Caco-2 (cell line): ENCODE results near the gene NFAT5. TPM values are rescaled to one million over a fixed set of nuclear protein-coding genes. Genes with fewer than 3 reads are reported as not detected.
A peak's percentile ranks its signal among the peaks of the same experiment; 100 is the strongest.

ENCODE experiments used
- BruUV-seq: library from RNA; stranded (reverse); fragments of 400-500 nt; replicated peaks from 2 replicates; lab custom pipeline; 2021; lab: Mats Ljungman, UMichigan
- CTCF ChIA-PET: fragments of 300-600 bp; sonication (Branson Sonifier 250); formaldehyde crosslinking; loops from one replicate; lab custom pipeline; 2022; ENCODE audit warnings: antibody characterized with exemption; lab: Charles Lee
- POLR2A ChIA-PET: fragments of 300-600 bp; sonication (Branson Sonifier 250); formaldehyde crosslinking; loops from one replicate; lab custom pipeline; 2022; ENCODE audit warnings: antibody characterized with exemption; lab: Charles Lee
- DNase-seq, 2 experiments: peaks; one replicate each; pipeline versions ENCODE4 v3.0.0 to v3.0.0-alpha.2; 2020 to 2022
- H3K27me3 ChIP-seq: replicated peaks from 2 replicates; pipeline ENCODE4 v1.6.0; 2011; ENCODE audit warnings: low read length; ENCODE audit not compliant: control insufficient read depth, insufficient read depth
- H3K36me3 ChIP-seq: 2 replicates; pipeline ENCODE4 v1.5.1; 2011; ENCODE audit warnings: low read length; ENCODE audit not compliant: control insufficient read depth, insufficient read depth
- H3K4me1 ChIP-seq: fragments of 250-450 bp; sonication (Bioruptor Pico); 2 replicates; pipeline ENCODE4 v1.5.1; 2020; ENCODE audit warnings: mild to moderate bottlenecking
- H3K4me3 ChIP-seq: 2 replicates; pipeline ENCODE4 v1.5.1; 2011; ENCODE audit warnings: low read depth, mild to moderate bottlenecking, control low read depth, low read length
- H3K9me3 ChIP-seq: fragments of 250-450 bp; sonication (Bioruptor Pico); 2 replicates; pipeline ENCODE4 v1.5.1; 2020; ENCODE audit warnings: mild to moderate bottlenecking, moderate library complexity
- H3K27ac Mint-ChIP-seq: one replicate; pipeline ENCODE4 v1.8.0; 2022; ENCODE audit warnings: mixed read lengths; ENCODE audit not compliant: unreplicated experiment
- H3K27me3 Mint-ChIP-seq: one replicate; pipeline ENCODE4 v1.8.0; 2022; ENCODE audit warnings: mixed read lengths; ENCODE audit not compliant: insufficient read depth, unreplicated experiment
- H3K36me3 Mint-ChIP-seq: one replicate; pipeline ENCODE4 v1.8.0; 2022; ENCODE audit warnings: mild to moderate bottlenecking, mixed read lengths; ENCODE audit not compliant: insufficient read depth, unreplicated experiment
- H3K4me1 Mint-ChIP-seq: one replicate; pipeline ENCODE4 v1.8.0; 2022; ENCODE audit warnings: low read depth, mixed read lengths; ENCODE audit not compliant: unreplicated experiment
- H3K4me3 Mint-ChIP-seq: one replicate; pipeline ENCODE4 v1.8.0; 2022; ENCODE audit warnings: mild to moderate bottlenecking, moderate library complexity, mixed read lengths; ENCODE audit not compliant: unreplicated experiment
- H3K9me3 Mint-ChIP-seq: one replicate; pipeline ENCODE4 v1.8.0; 2022; ENCODE audit warnings: mixed read lengths; ENCODE audit not compliant: unreplicated experiment
- CTCF ChIP-seq, 2 experiments: fragments of 200-600 bp in 1 of 2; IDR thresholded peaks; 1 replicate in 1 of 2; 2 replicates in 1 of 2; pipeline versions ENCODE4 v1.5.1 to v1.8.0; 2011 to 2022; ENCODE audit warnings: antibody characterized with exemption in 1 of 2, control low read depth in 1 of 2, inconsistent platforms in 1 of 2, low read depth in 1 of 2, low read length in 1 of 2, mild to moderate bottlenecking in 1 of 2, moderate library complexity in 1 of 2; ENCODE audit not compliant: insufficient read depth in 1 of 2, severe bottlenecking in 1 of 2, unreplicated experiment in 1 of 2
- intact Hi-C: fragments of 100-400 bp; cut with micrococcal nuclease; formaldehyde crosslinking; loops from one replicate; pipeline ENCODE4 v1.10.0; 2022; ENCODE audit not compliant: unreplicated experiment
- total RNA-seq: library from RNA; stranded (reverse); gene quantifications from 2 replicates; pipeline ENCODE4 v1.2.3, GENCODE V29; 2022

Gene NFAT5
- total RNA-seq, 1 experiment from 2014 or later = 87.6 TPM

GRCh38 chr16:69611103-69611640, 45.4 kb downstream of the NFAT5 start:
- peaks cover 49% of the 10 kb centered on the region for H3K36me3 Mint-ChIP-seq
- Histone ChIP-seq H3K9me3 (no peaks in the 10 kb centered on the region), H3K4me1 (peaks cover 46% of the 10 kb centered on the region), H3K36me3 (peaks cover 5% of the 10 kb centered on the region), H3K4me3 (no peak overlapping the region), H3K27me3 (no peaks in the 10 kb centered on the region)
- no peaks in the 10 kb centered on the region for H3K27me3 Mint-ChIP-seq
- H3K4me1 Mint-ChIP-seq = peaks cover 49% of the 10 kb centered on the region
- DNase-seq = no peak
- intact Hi-C loops = no loop called here
- H3K27ac Mint-ChIP-seq = peak overlapping the region; percentile 55
- no TSS peak for BruUV-seq
- ChIA-PET POLR2A (interaction anchor here (1.1 kb wide), 1 partner anchor 15 kb away, joined by 3 read pairs; no protein-coding TSS in a partner anchor), CTCF (interaction anchor here (0.5 to 0.6 kb wide), 2 partner anchors 213 to 214 kb away, joined by 3 to 5 read pairs; no protein-coding TSS in a partner anchor)
- TF ChIP-seq CTCF (IDR thresholded peaks at IDR 0.05; ENCODE audit: insufficient read depth in 1 of 2, low read depth in 1 of 2, low read length in 1 of 2, severe bottlenecking in 1 of 2, unreplicated experiment in 1 of 2) = no peak
- no peak overlapping the region for H3K4me3 Mint-ChIP-seq
- H3K9me3 Mint-ChIP-seq = no peaks in the 10 kb centered on the region

GRCh38 chr16:69613378-69614154, 47.8 kb downstream of the NFAT5 start:
- H3K9me3 Mint-ChIP-seq = no peaks in the 10 kb centered on the region
- no peak for TF ChIP-seq CTCF (IDR thresholded peaks at IDR 0.05; ENCODE audit: insufficient read depth in 1 of 2, low read depth in 1 of 2, low read length in 1 of 2, severe bottlenecking in 1 of 2, unreplicated experiment in 1 of 2)
- H3K4me1 ChIP-seq = peaks cover 61% of the 10 kb centered on the region
- no TSS peak for BruUV-seq
- intact Hi-C loops = loop anchor here (1.0 to 2.0 kb wide), 2 partner anchors 47 to 217 kb away; no protein-coding TSS in a partner anchor
- no peak overlapping the region for H3K4me3 ChIP-seq
- peak overlapping the region; percentile 6 for H3K27ac Mint-ChIP-seq
- H3K36me3 ChIP-seq = peaks cover 7% of the 10 kb centered on the region
- ChIA-PET POLR2A (no interaction called here), CTCF (no interaction called here)
- H3K4me3 Mint-ChIP-seq = peak overlapping the region; percentile 3
- H3K36me3 Mint-ChIP-seq = peaks cover 36% of the 10 kb centered on the region
- peak in 1 of 2 experiments; percentile 40 for DNase-seq
- no peaks in the 10 kb centered on the region for H3K27me3 ChIP-seq
- no peaks in the 10 kb centered on the region for H3K27me3 Mint-ChIP-seq
- H3K4me1 Mint-ChIP-seq = peaks cover 54% of the 10 kb centered on the region
- no peaks in the 10 kb centered on the region for H3K9me3 ChIP-seq

GRCh38 chr16:69615528-69615927, 49.8 kb downstream of the NFAT5 start:
- peaks cover 72% of the 10 kb centered on the region for H3K4me1 ChIP-seq
- no TSS peak for BruUV-seq
- Mint-ChIP-seq H3K27me3 (no peaks in the 10 kb centered on the region), H3K27ac (peak overlapping the region; percentile 53), H3K9me3 (no peaks in the 10 kb centered on the region), H3K4me1 (peaks cover 62% of the 10 kb centered on the region), H3K36me3 (peaks cover 32% of the 10 kb centered on the region), H3K4me3 (peak overlapping the region; percentile 3)
- no peak for TF ChIP-seq CTCF (IDR thresholded peaks at IDR 0.05; ENCODE audit: insufficient read depth in 1 of 2, low read depth in 1 of 2, low read length in 1 of 2, severe bottlenecking in 1 of 2, unreplicated experiment in 1 of 2)
- POLR2A ChIA-PET = no interaction called here
- CTCF ChIA-PET = no interaction called here
- intact Hi-C loops = no loop called here
- peaks cover 7% of the 10 kb centered on the region for H3K36me3 ChIP-seq
- H3K4me3 ChIP-seq = no peak overlapping the region
- H3K27me3 ChIP-seq = no peaks in the 10 kb centered on the region
- H3K9me3 ChIP-seq = no peaks in the 10 kb centered on the region
- no peak for DNase-seq
